ENCODE measurements around the gene PDE4B. TPM values are rescaled to one million over a fixed set of nuclear protein-coding genes. Genes with fewer than 3 reads are reported as not detected.

PDE4B gene
- total RNA-seq, 1 donor from 2014 or later: 29.0 TPM

- Histone ChIP-seq H3K27me3 (no peaks in the 10 kb centered on the region), H3K27ac (no peak overlapping the region), H3K4me1 (no peaks in the 10 kb centered on the region), H3K4me3 (no peak overlapping the region), H3K36me3 (no peaks in the 10 kb centered on the region), H3K9me3 (no peaks in the 10 kb centered on the region)
- no peak for TF ChIP-seq POLR2AphosphoS5 (IDR thresholded peaks at IDR 0.05; ENCODE audit: insufficient read depth in 1 of 2, low read depth in 1 of 2)
- TF ChIP-seq POLR2A (IDR thresholded peaks at IDR 0.05): no peak
- no peak for TF ChIP-seq CTCF (IDR thresholded peaks at IDR 0.05)
- intact Hi-C loops (cut with DNase I): no loop called here
- no peak for DNase-seq (ENCODE audit: extremely low spot score in 2 of 2)
Observed at GRCh38 chr1:66412704-66413103, 620.0 kb downstream of the PDE4B start.

- TF ChIP-seq POLR2AphosphoS5 (IDR thresholded peaks at IDR 0.05; ENCODE audit: insufficient read depth in 1 of 2, low read depth in 1 of 2): no peak
- TF ChIP-seq POLR2A (IDR thresholded peaks at IDR 0.05): no peak
- TF ChIP-seq CTCF (IDR thresholded peaks at IDR 0.05): no peak
- no peaks in the 10 kb centered on the region for H3K27me3 ChIP-seq
- no peaks in the 10 kb centered on the region for H3K4me1 ChIP-seq
- H3K36me3 ChIP-seq: no peaks in the 10 kb centered on the region
- H3K9me3 ChIP-seq: no peaks in the 10 kb centered on the region
- intact Hi-C loops (cut with DNase I): no loop called here
- no peak for DNase-seq (ENCODE audit: extremely low spot score in 2 of 2)
- no peak overlapping the region for H3K27ac ChIP-seq
- no peak overlapping the region for H3K4me3 ChIP-seq
Observed at GRCh38 chr1:66413136-66413837, 620.6 kb downstream of the PDE4B start.

GRCh38 chr1:66413838-66414175, 621.1 kb downstream of the PDE4B start:
- intact Hi-C loops (cut with DNase I): no loop called here
- DNase-seq (ENCODE audit: extremely low spot score in 2 of 2): no peak
- Histone ChIP-seq H3K4me3 (no peak overlapping the region), H3K36me3 (no peaks in the 10 kb centered on the region), H3K27ac (no peak overlapping the region), H3K9me3 (no peaks in the 10 kb centered on the region), H3K27me3 (no peaks in the 10 kb centered on the region), H3K4me1 (no peaks in the 10 kb centered on the region)
- TF ChIP-seq POLR2AphosphoS5 (IDR thresholded peaks at IDR 0.05; ENCODE audit: insufficient read depth in 1 of 2, low read depth in 1 of 2) (no peak), CTCF (IDR thresholded peaks at IDR 0.05) (no peak), POLR2A (IDR thresholded peaks at IDR 0.05) (no peak)

- no peak overlapping the region for H3K27ac ChIP-seq
- H3K9me3 ChIP-seq: no peaks in the 10 kb centered on the region
- H3K4me1 ChIP-seq: no peaks in the 10 kb centered on the region
- no peaks in the 10 kb centered on the region for H3K27me3 ChIP-seq
- DNase-seq (ENCODE audit: extremely low spot score in 2 of 2): no peak
- TF ChIP-seq POLR2A (IDR thresholded peaks at IDR 0.05) (no peak), CTCF (IDR thresholded peaks at IDR 0.05) (no peak), POLR2AphosphoS5 (IDR thresholded peaks at IDR 0.05; ENCODE audit: insufficient read depth in 1 of 2, low read depth in 1 of 2) (no peak)
- no peak overlapping the region for H3K4me3 ChIP-seq
- intact Hi-C loops (cut with DNase I): no loop called here
- no peaks in the 10 kb centered on the region for H3K36me3 ChIP-seq
Observed at GRCh38 chr1:66415281-66415680, 622.6 kb downstream of the PDE4B start.

- H3K36me3 ChIP-seq: no peaks in the 10 kb centered on the region
Observed at GRCh38 chr1:66415866-66416265, 623.2 kb downstream of the PDE4B start.

More at GRCh38 chr1:66415866-66416265, 623.2 kb downstream of the PDE4B start:
- TF ChIP-seq POLR2A (IDR thresholded peaks at IDR 0.05) (no peak), POLR2AphosphoS5 (IDR thresholded peaks at IDR 0.05; ENCODE audit: insufficient read depth in 1 of 2, low read depth in 1 of 2) (no peak), CTCF (IDR thresholded peaks at IDR 0.05) (no peak)
- H3K4me3 ChIP-seq: no peak overlapping the region
- H3K9me3 ChIP-seq: no peaks in the 10 kb centered on the region
- no peak for DNase-seq (ENCODE audit: extremely low spot score in 2 of 2)
- intact Hi-C loops (cut with DNase I): no loop called here
- H3K27me3 ChIP-seq: no peaks in the 10 kb centered on the region
- no peak overlapping the region for H3K27ac ChIP-seq
- H3K4me1 ChIP-seq: no peaks in the 10 kb centered on the region

Data from vagina (tissue), 2 donors.